Peyer's patch (tissue), 4 donors: Measurements from ENCODE around the gene TTC23. TPM values are rescaled to one million over a fixed set of nuclear protein-coding genes. Genes with fewer than 3 reads are reported as not detected.

Source experiments
- DNase-seq, 3 donors: peaks; one replicate each; pipeline ENCODE4 v3.0.0-alpha.2; 2017 to 2019
- H3K27ac ChIP-seq, 4 donors: fragments of 200-600 bp; sonication (generic); one replicate each; pipeline ENCODE4 v1.5.1; 2016 to 2019
- H3K27me3 ChIP-seq, 2 donors: fragments of 200-600 bp; sonication (generic); one replicate each; pipeline ENCODE4 v1.5.1; 2019
- H3K36me3 ChIP-seq, 3 donors: fragments of 200-600 bp; sonication (generic); one replicate each; pipeline ENCODE4 v1.5.1; 2016 to 2019
- H3K4me1 ChIP-seq, 4 donors: fragments of 200-600 bp; sonication (generic); one replicate each; pipeline ENCODE4 v1.5.1; 2016 to 2019
- H3K4me3 ChIP-seq, 4 donors: fragments of 200-600 bp; sonication (generic); 1 replicate in 3 of 4; 2 replicates in 1 of 4; pipeline ENCODE4 v1.5.1; 2016 to 2019; ENCODE audit warnings: mild to moderate bottlenecking in 1 of 4
- H3K9me3 ChIP-seq, 4 donors: fragments of 200-600 bp; sonication (generic); one replicate each; pipeline ENCODE4 v1.5.1; 2016 to 2019; ENCODE audit warnings: mild to moderate bottlenecking in 1 of 4
- CTCF ChIP-seq, 6 experiments: fragments of 450-650 bp in 4 of 6; fragments of 200-600 bp in 2 of 6; sonication (generic) in 1 of 6; IDR thresholded peaks; one replicate each; pipeline ENCODE4 v1.5.1; 2017 to 2019; ENCODE audit warnings: antibody characterized with exemption in 6 of 6, mild to moderate bottlenecking in 3 of 6, moderate library complexity in 1 of 6
- POLR2A ChIP-seq, 2 donors: fragments of 450-650 bp; IDR thresholded peaks; one replicate each; pipeline ENCODE4 v1.5.1; 2017; ENCODE audit warnings: antibody characterized with exemption in 2 of 2, mild to moderate bottlenecking in 2 of 2, moderate library complexity in 2 of 2
- total RNA-seq, 4 donors: library from RNA; depleted of rRNA; stranded (reverse); fragments of >200 nt; gene quantifications; one replicate each; pipeline ENCODE4 v1.1.0, GENCODE V29; 2016

The TTC23 gene
- total RNA-seq, 4 donors from 2014 or later, result 8.2 to 33.0 (median 22.9) TPM

- no peak for DNase-seq
- no peaks in the 10 kb centered on the region for H3K27me3 ChIP-seq
- H3K4me1 ChIP-seq, result peaks cover 0 to 20% (median 0%) of the 10 kb centered on the region in 4 donors
- no peak for TF ChIP-seq POLR2A (IDR thresholded peaks at IDR 0.05)
- TF ChIP-seq CTCF (IDR thresholded peaks at IDR 0.05), result no peak
- no peaks in the 10 kb centered on the region for H3K36me3 ChIP-seq
- H3K9me3 ChIP-seq, result no peaks in the 10 kb centered on the region
- no peak overlapping the region for H3K4me3 ChIP-seq
- peak overlapping the region in 1 of 4 donors; percentile 84 for H3K27ac ChIP-seq
These were observed 127.5 kb downstream of the TTC23 start for GRCh38 chr15:99121691-99122410.

- DNase-seq, result no peak
- Histone ChIP-seq H3K27me3 (no peaks in the 10 kb centered on the region), H3K36me3 (no peaks in the 10 kb centered on the region), H3K27ac (peak overlapping the region in 1 of 4 donors; percentile 84), H3K9me3 (no peaks in the 10 kb centered on the region), H3K4me3 (no peak overlapping the region), H3K4me1 (peaks cover 0 to 20% (median 0%) of the 10 kb centered on the region in 4 donors)
- TF ChIP-seq CTCF (IDR thresholded peaks at IDR 0.05) (no peak), POLR2A (IDR thresholded peaks at IDR 0.05) (no peak)
These were observed 128.2 kb downstream of the TTC23 start for GRCh38 chr15:99121207-99121606.

GRCh38 chr15:99120050-99120777 is 129.2 kb downstream of the TTC23 start:
- Histone ChIP-seq H3K27ac (peak overlapping the region in 1 of 4 donors; percentile 45), H3K36me3 (no peaks in the 10 kb centered on the region), H3K4me3 (no peak overlapping the region), H3K9me3 (no peaks in the 10 kb centered on the region), H3K27me3 (no peaks in the 10 kb centered on the region), H3K4me1 (peaks cover 0 to 20% (median 0%) of the 10 kb centered on the region in 4 donors)
- peak in 1 of 3 donors; percentile 18 for DNase-seq
- TF ChIP-seq POLR2A (IDR thresholded peaks at IDR 0.05) (no peak), CTCF (IDR thresholded peaks at IDR 0.05) (no peak)

GRCh38 chr15:99118801-99119546 is 130.4 kb downstream of the TTC23 start:
- no peak for TF ChIP-seq POLR2A (IDR thresholded peaks at IDR 0.05)
- TF ChIP-seq CTCF (IDR thresholded peaks at IDR 0.05), result no peak
- H3K4me1 ChIP-seq, result peaks cover 0 to 12% (median 0%) of the 10 kb centered on the region in 4 donors
- H3K9me3 ChIP-seq, result no peaks in the 10 kb centered on the region
- no peak overlapping the region for H3K4me3 ChIP-seq
- no peaks in the 10 kb centered on the region for H3K36me3 ChIP-seq
- H3K27ac ChIP-seq, result peak overlapping the region in 1 of 4 donors; percentile 45
- H3K27me3 ChIP-seq, result no peaks in the 10 kb centered on the region
- DNase-seq, result no peak

GRCh38 chr15:99118258-99118632 is 131.1 kb downstream of the TTC23 start:
- H3K9me3 ChIP-seq, result no peaks in the 10 kb centered on the region
- H3K27ac ChIP-seq, result no peak overlapping the region
- peaks cover 0 to 5% (median 0%) of the 10 kb centered on the region in 4 donors for H3K4me1 ChIP-seq
- no peak for DNase-seq
- H3K27me3 ChIP-seq, result no peaks in the 10 kb centered on the region
- no peak for TF ChIP-seq CTCF (IDR thresholded peaks at IDR 0.05)
- TF ChIP-seq POLR2A (IDR thresholded peaks at IDR 0.05), result no peak
- no peaks in the 10 kb centered on the region for H3K36me3 ChIP-seq
- H3K4me3 ChIP-seq, result no peak overlapping the region
